WTC11 (cell line): Measurements from ENCODE around the gene CRYZL1. TPM values are rescaled to one million over a fixed set of nuclear protein-coding genes. Genes with fewer than 3 reads are reported as not detected.
"Not testable (repeated sequence)": the region's sequence is repeated elsewhere in the genome, so short reads cannot be mapped to it uniquely, and the experiment has no call there.

ENCODE experiments used
- ATAC-seq: fragments of 200-7000 bp; cut with Tn5 transposase; 2 replicates; pipeline ENCODE4 v1.10.0; 2021; ENCODE audit warnings: mild to moderate bottlenecking, moderate library complexity
- CTCF ChIA-PET: fragments of 300-600 bp; sonication (Branson Sonifier 250); formaldehyde crosslinking; loops from one replicate; lab custom pipeline; 2021; ENCODE audit warnings: antibody characterized with exemption; lab: Charles Lee
- POLR2A ChIA-PET: fragments of 350-600 bp; sonication (Branson Sonifier 250); formaldehyde crosslinking; loops from one replicate; lab custom pipeline; 2021; ENCODE audit warnings: antibody characterized with exemption; lab: Charles Lee
- DNase-seq: peaks from one replicate; pipeline ENCODE4 v3.0.0; 2021; ENCODE audit warnings: low spot score
- H3K27ac Mint-ChIP-seq: 2 replicates; pipeline ENCODE4 v1.8.0; 2021; ENCODE audit warnings: mixed read lengths
- H3K27me3 Mint-ChIP-seq: 2 replicates; pipeline ENCODE4 v1.8.0; 2021; ENCODE audit warnings: low read depth, mild to moderate bottlenecking, moderate library complexity, mixed read lengths
- H3K36me3 Mint-ChIP-seq: 2 replicates; pipeline ENCODE4 v1.8.0; 2021; ENCODE audit warnings: mixed read lengths
- H3K4me1 Mint-ChIP-seq: 2 replicates; pipeline ENCODE4 v1.8.0; 2022; ENCODE audit warnings: mixed read lengths
- H3K4me3 Mint-ChIP-seq: 2 replicates; pipeline ENCODE4 v1.8.0; 2021; ENCODE audit warnings: mild to moderate bottlenecking, moderate library complexity, mixed read lengths
- H3K9me3 Mint-ChIP-seq: 2 replicates; pipeline ENCODE4 v1.8.0; 2021; ENCODE audit warnings: mixed read lengths
- AR ChIP-seq: fragments of 250-450 bp; sonication (Bioruptor Pico); IDR thresholded peaks from 2 replicates; pipeline ENCODE4 v1.9.0; 2021; ENCODE audit warnings: mild to moderate bottlenecking
- E2F4 ChIP-seq: sonication (generic); formaldehyde crosslinking; IDR thresholded peaks from 2 replicates; pipeline ENCODE4 v1.8.1; 2022; ENCODE audit warnings: low read depth, mild to moderate bottlenecking, moderate library complexity, missing genetic modification reagents, borderline replicate concordance
- E2F5 ChIP-seq: sonication (generic); formaldehyde crosslinking; IDR thresholded peaks from 2 replicates; pipeline ENCODE4 v1.8.1; 2022; ENCODE audit warnings: mild to moderate bottlenecking, moderate library complexity, missing genetic modification reagents
- EMX1 ChIP-seq: fragments of 250-450 bp; sonication (Bioruptor Pico); IDR thresholded peaks from 2 replicates; pipeline ENCODE4 v1.8.0; 2021; ENCODE audit warnings: mild to moderate bottlenecking
- ESRRA ChIP-seq: sonication (generic); formaldehyde crosslinking; IDR thresholded peaks from 2 replicates; pipeline ENCODE4 v1.8.1; 2022; ENCODE audit warnings: mild to moderate bottlenecking, missing genetic modification reagents, borderline replicate concordance
- GTF2I ChIP-seq: fragments of 250-450 bp; sonication (Bioruptor Pico); conservative IDR thresholded peaks from 2 replicates; pipeline ENCODE4 v1.4.0; 2021; ENCODE audit warnings: mild to moderate bottlenecking
- JUN ChIP-seq: sonication (generic); formaldehyde crosslinking; IDR thresholded peaks from 2 replicates; pipeline ENCODE4 v1.8.0; 2023; ENCODE audit warnings: mild to moderate bottlenecking, missing genetic modification reagents
- NFE2L1 ChIP-seq: sonication (generic); formaldehyde crosslinking; IDR thresholded peaks from 2 replicates; pipeline ENCODE4 v1.8.1; 2023; ENCODE audit warnings: missing genetic modification reagents
- NR1H2 ChIP-seq: sonication (generic); formaldehyde crosslinking; IDR thresholded peaks from 2 replicates; pipeline ENCODE4 v1.9.0; 2021; ENCODE audit warnings: mild to moderate bottlenecking, moderate library complexity, missing genetic modification reagents
- RELA ChIP-seq: sonication (generic); formaldehyde crosslinking; IDR thresholded peaks from 2 replicates; pipeline ENCODE4 v1.8.1; 2022; ENCODE audit warnings: missing genetic modification reagents, mild to moderate bottlenecking, borderline replicate concordance
- TCF7 ChIP-seq: sonication (generic); formaldehyde crosslinking; IDR thresholded peaks from 2 replicates; pipeline ENCODE4 v1.8.0; 2022; ENCODE audit warnings: mild to moderate bottlenecking, low read depth, missing genetic modification reagents, moderate library complexity
- ZNF121 ChIP-seq: sonication (generic); formaldehyde crosslinking; IDR thresholded peaks from 2 replicates; pipeline ENCODE4 v1.8.0; 2023; ENCODE audit warnings: missing genetic modification reagents
- ZNF317 ChIP-seq: sonication (generic); formaldehyde crosslinking; IDR thresholded peaks from 2 replicates; pipeline ENCODE4 v1.8.1; 2023; ENCODE audit warnings: low read depth, mild to moderate bottlenecking, moderate library complexity, missing genetic modification reagents, borderline replicate concordance
- ZNF425 ChIP-seq: fragments of 250-450 bp; sonication (Bioruptor Pico); conservative IDR thresholded peaks from 2 replicates; pipeline ENCODE4 v1.9.0; 2021; ENCODE audit warnings: mild to moderate bottlenecking
- ZSCAN18 ChIP-seq: fragments of 250-450 bp; sonication (Bioruptor Pico); IDR thresholded peaks from 2 replicates; pipeline ENCODE4 v2.1.2; 2022; ENCODE audit warnings: mild to moderate bottlenecking, moderate library complexity
- total RNA-seq: library from RNA; stranded (reverse); gene quantifications from 3 replicates; pipeline ENCODE4 v1.2.3, GENCODE V29; 2021

CRYZL1 gene
- total RNA-seq, 1 experiment from 2014 or later, result 21.9 TPM

GRCh38 chr21:33618407-33618806 lies 23.1 kb downstream of the CRYZL1 start:
- no peak for DNase-seq
- ChIA-PET POLR2A (no interaction called here), CTCF (interaction anchor here (2.6 kb wide), 1 partner anchor 13 kb away, joined by 10 read pairs; no protein-coding TSS in a partner anchor)
- H3K9me3 Mint-ChIP-seq, result no peaks in the 10 kb centered on the region
- peaks cover 16% of the 10 kb centered on the region for H3K4me1 Mint-ChIP-seq
- no peak overlapping the region for H3K4me3 Mint-ChIP-seq
- H3K36me3 Mint-ChIP-seq, result peaks cover 29% of the 10 kb centered on the region
- H3K27ac Mint-ChIP-seq, result peak overlapping the region; percentile 24
- no peak for TF ChIP-seq E2F5 (CRISPR knock-in tag)
- TF ChIP-seq E2F4, result no peak
- no peak for TF ChIP-seq AR
- TF ChIP-seq ZNF317 (CRISPR knock-in tag), result no peak
- no peak for TF ChIP-seq JUN (CRISPR knock-in tag)
- TF ChIP-seq NR1H2, result no peak
- no peak for TF ChIP-seq ZSCAN18 (CRISPR knock-in tag)
- TF ChIP-seq EMX1 (CRISPR knock-in tag), result no peak
- TF ChIP-seq, all 79 proteins: peak for 0
- no peaks in the 10 kb centered on the region for H3K27me3 Mint-ChIP-seq
- ATAC-seq, result no peak

- ATAC-seq, H3K9me3 Mint-ChIP-seq, H3K27me3 Mint-ChIP-seq, H3K4me3 Mint-ChIP-seq, DNase-seq, POLR2A ChIA-PET: not testable (repeated sequence)
- Mint-ChIP-seq H3K27ac (peak overlapping the region; percentile 81; the same call in 1 of the 2 replicates), H3K36me3 (peaks cover 35% of the 10 kb centered on the region), H3K4me1 (peaks cover 16% of the 10 kb centered on the region)
- CTCF ChIA-PET, result interaction anchor here (2.6 kb wide), 1 partner anchor 12 kb away, joined by 10 read pairs; no protein-coding TSS in a partner anchor
Measured at GRCh38 chr21:33617565-33617964, 24.0 kb downstream of the CRYZL1 start.

- Mint-ChIP-seq H3K4me1 (no peaks in the 10 kb centered on the region), H3K27me3 (no peaks in the 10 kb centered on the region), H3K36me3 (peaks cover 10% of the 10 kb centered on the region), H3K9me3 (no peaks in the 10 kb centered on the region)
- no peak for ATAC-seq
- DNase-seq, result no peak
- no peak for TF ChIP-seq ESRRA (CRISPR knock-in tag)
- TF ChIP-seq NFE2L1 (CRISPR knock-in tag), result no peak
- no peak for TF ChIP-seq TCF7
- no peak for TF ChIP-seq ZNF425 (CRISPR knock-in tag)
- TF ChIP-seq ZSCAN18 (CRISPR knock-in tag), result no peak
- no peak for TF ChIP-seq RELA (CRISPR knock-in tag)
- no peak for TF ChIP-seq GTF2I (CRISPR knock-in tag)
- no peak for TF ChIP-seq ZNF121 (CRISPR knock-in tag)
- TF ChIP-seq, all 79 proteins: peak for 0
- POLR2A ChIA-PET, result no interaction called here
- no peak overlapping the region for H3K27ac Mint-ChIP-seq
- no peak overlapping the region for H3K4me3 Mint-ChIP-seq
- CTCF ChIA-PET, result no interaction called here
Measured at GRCh38 chr21:33611006-33611744, 30.4 kb downstream of the CRYZL1 start.
